OCI-LY7 (cell line): ENCODE results near the gene SPRY4.

Experiments
- CTCF ChIP-seq: fragments of 200-600 bp; sonication (generic); conservative IDR thresholded peaks from 2 replicates; pipeline ENCODE4 v1.5.1; 2014; ENCODE audit warnings: mild to moderate bottlenecking, antibody characterized with exemption, low read length, moderate library complexity, mixed read lengths
- EZH2phosphoT487 ChIP-seq: fragments of 200-600 bp; sonication (generic); IDR thresholded peaks from 2 replicates; pipeline ENCODE4 v1.6.1; 2018; ENCODE audit warnings: low read depth, borderline replicate concordance, mild to moderate bottlenecking, mixed run types, antibody characterized with exemption, low read length, moderate library complexity, mixed read lengths

GRCh38 chr5:142280066-142281007 is 44.5 kb downstream of the SPRY4 start:
- TF ChIP-seq CTCF (no peak), EZH2phosphoT487 (no peak)
